SHP77 treated with DMSO at 0.1 percent for 48 hours (cell line): ENCODE data around the gene GRIK5.
"Not testable (repeated sequence)": the region's sequence is repeated elsewhere in the genome, so short reads cannot be mapped to it uniquely, and the experiment has no call there.

ENCODE experiments used
- DNase-seq: peaks from one replicate; lab custom pipeline; 2025; lab: John Stamatoyannopoulos, UW

GRIK5 gene

DNA sequence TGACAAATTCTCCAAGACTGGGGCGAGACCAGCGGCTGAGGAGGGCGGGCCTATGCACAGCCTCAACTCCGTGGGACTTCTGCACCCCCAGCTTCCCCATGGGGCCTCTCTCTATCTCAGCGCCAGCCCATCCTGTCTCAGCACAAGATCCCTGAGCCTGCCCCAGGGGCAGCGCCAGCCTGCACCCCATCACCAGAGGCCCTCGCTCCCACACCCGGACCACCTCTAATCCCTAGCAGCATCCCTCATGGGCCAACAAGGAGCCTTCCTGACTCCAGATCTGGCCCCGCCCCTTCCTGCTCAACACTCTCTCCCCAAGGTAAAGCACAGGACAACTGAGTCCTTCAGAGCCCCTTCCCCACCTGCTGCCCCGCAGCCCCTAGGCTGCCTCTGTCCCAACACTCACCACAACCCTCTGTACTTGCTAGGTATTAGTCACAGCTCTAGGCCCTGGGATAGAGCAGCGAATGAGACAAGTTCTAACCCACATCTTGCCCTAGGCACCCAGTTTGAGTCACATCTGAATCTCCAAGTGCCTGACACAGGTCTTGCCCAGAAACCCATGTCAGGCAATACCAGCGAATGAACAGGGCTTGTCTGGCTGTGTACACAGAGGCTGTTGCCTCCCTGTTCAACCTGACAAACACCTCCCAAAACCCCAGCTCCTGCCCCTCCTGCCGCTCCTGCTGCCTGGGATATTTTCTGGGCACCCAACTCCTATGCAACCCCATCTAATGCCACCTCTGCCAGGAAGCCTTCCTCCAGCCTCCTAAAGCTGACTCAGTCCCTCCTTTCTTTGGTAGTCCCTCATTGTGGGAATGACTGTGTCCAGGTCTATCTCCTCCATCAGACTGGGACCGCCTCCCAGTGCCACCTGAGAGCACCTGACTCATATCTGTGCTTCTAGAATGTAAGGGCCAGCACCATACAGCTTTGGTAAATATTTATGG lies 18.6 kb downstream of the GRIK5 start:
- DNase-seq, result no peak

DNA sequence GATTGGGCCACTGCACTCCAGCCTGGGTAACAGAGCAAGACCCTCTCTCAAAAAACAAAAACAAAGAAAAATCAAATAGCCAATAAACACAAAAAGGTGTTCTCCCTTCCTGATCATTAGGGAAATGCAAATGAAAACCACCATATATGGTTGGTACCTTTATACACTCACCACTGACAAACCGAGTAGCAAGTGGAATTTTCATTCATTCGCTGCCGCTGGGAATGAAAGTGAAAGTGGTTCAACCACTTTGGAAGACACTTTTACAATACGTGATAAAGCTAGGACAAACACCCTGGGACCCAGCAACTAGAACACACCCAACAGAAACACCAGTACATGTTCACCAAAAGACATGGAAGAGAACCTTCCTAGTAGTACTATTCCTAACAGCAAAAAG lies 21.0 kb downstream of the GRIK5 start:
- no peak for DNase-seq

DNA sequence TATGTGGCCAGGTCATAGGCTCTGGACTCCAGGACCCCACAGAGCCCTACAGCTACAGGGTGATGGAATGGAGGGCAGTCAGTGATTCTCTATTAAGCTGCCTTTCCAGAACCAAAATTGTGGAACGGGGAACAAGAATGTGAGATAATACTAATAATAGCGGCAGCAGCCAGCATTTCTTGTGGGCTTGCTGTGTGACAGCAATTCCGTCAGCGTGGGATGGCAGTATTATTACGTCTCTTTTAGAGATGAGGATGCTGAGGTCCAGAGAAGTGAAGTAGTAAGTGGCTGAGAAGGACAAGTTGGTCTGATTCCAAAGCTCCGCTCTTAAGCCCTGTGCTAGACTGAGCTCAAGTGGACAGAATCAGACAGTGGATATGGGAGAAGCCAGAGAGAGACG lies 24.4 kb downstream of the GRIK5 start:
- DNase-seq, result no peak

DNA sequence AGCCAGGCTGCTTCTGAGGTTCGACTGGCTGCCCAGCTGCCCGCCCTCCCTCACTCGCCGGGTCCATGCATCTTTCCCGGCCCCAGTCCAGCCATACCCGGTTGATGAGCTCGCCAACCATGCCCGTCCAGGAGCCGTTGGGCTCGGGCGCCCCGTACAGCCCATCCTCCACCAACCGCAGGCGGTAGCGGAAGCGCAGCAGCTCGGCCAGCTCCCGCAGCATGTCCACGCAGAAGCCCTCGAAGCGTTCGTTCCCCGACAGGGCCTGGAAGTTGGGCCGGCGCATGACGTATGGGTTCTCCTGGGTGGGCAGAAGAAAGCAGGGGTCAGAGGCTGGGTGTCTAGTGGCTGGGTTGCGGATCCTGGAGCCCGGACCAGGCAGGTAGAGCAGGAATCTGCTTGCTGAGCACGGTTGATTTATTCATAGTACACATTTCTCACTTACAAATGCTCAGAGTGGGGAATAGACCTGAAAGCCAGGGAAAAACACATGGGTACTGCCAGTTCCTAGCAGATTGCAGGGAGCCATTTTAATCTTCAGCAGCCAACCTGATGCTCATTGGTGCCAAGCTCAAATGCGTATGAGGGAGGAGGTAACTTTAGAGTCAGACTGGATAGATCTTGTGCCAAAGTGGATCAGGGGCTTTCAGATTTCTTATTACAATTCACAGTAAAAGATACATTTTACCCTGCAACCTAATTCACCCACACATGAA lies 27.4 kb downstream of the GRIK5 start:
- DNase-seq, result no peak

DNA sequence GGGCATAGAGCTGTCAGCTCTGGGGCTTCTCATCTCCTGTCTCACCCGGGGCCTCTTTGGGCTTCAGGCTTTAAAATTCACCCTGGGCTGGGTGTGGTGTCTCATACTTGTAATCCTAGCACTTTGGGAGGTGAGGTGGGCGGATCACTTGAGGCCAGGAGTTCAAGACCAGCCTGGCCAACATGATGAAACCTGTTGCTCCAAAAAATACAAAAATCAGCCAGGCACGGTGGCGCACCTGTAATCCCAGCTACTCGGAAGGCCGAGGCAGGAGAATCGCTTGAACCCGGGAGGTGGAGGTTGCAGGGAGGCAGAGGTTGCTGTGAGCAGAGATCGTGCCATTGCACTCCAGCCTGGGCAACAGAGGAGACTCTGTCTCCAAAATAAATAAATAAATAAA lies 29.5 kb downstream of the GRIK5 start:
- DNase-seq, result not testable (repeated sequence)

DNA sequence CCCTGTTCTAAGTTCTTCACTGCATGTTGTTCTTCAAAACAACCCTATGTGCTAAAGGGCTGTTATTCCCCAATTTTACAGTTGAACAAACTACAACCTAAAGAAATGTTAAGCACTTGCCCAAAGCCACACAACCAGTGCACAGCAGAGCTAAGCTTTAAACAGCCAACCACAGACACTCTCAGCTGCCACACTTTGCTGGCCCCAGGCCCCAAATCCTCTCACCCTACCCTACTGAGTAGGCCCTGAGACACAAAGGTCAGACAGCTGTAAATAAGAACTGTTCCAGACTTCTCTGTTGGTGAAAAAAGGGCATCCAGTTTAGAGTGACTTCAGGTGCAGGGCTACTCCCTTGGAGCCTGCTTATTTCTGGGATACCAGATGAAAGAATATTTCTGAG lies 30.0 kb downstream of the GRIK5 start:
- DNase-seq, result no peak

DNA sequence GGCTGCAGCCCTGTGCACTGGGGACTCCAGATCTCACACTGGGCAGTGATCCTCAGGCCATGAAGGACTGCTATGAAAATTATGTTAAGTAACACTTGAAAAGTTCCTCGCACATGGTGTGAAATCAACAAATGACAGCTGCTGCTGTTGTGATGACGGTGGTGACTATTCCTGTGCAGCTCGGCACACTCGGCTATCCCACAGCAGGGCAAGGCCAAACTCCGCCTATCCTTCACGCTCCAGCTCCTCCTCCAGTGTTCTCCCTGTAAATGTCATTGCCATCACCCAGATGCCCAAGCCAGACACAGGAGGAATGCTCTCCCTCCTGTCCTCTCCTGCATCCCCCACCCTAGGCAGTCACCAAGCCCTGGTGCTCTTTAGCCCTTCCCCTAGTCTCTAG lies 31.3 kb downstream of the GRIK5 start:
- peak; percentile 35 for DNase-seq

DNA sequence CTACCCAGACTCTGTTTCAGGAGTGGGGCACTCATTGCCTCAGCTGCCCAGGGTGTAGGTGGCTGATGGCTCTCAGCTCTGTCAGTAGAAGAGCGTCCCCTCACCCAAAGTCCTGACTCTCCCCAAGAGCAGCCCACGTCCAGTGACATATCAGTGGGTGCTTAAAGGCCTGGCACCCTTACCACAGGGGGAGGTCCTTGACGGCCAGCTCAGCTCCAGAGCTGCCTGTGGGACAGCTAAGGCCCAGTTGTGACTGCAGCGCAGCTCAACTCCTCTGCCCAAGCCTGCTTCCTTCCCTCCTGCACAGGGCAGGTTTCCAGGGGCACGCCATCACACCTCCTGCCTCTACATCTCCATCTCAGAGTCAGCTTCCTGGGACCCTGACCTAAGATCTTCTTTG lies 32.4 kb downstream of the GRIK5 start:
- DNase-seq, result no peak

DNA sequence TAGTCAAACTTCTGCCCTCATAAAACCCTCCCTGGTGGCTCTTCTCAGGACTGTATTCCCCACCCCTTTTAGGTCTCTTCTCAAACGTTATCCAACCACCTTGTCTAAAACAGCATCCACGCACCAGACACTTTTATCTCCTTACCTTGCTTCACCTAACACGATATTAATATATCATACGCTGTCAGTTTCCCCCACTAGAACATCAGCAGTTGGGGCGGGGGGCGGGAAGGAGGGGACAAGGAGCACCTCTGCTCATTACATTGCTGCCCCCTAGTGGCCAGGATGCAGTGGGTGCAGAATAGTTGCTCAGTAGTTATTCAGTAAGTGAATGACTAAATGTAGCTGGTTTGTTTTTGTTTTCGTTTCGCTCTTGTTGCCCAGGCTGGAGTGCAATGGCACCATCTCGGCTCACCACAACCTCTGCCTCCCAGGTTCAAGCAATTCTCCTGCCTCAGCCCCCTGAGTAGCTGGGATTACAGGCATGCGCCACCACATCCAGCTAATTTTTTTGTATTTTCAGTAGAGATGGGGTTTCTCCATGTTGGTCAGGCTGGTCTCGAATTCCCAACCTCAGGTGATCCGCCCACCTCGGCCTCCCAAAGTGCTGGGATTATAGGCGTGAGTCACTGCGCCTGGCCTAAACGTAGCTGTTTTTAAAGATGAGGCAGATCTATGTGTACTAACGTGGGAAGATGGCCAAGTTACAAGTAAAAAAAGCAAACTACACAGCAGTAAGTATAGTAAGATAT lies 35.2 kb downstream of the GRIK5 start:
- DNase-seq, result peak; percentile 28

DNA sequence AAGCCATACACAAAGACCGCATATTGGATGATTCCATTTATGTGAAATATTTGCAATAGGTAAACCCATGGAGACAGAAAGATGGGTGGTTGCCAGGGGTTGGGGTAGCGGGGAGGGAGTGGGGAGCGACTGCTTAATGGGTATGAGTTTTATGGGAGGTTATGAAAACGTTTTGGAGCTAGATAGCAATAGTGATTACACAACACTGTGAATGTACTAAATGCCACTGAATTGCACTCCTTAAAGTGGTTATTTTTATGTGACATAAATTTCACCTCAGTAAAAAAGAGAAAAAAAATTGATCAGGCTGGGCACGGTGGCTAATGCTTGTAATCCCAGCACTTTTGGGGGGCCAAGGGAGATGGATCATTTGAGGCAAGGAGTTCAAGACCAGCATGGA lies 36.6 kb downstream of the GRIK5 start:
- DNase-seq, result no peak

DNA sequence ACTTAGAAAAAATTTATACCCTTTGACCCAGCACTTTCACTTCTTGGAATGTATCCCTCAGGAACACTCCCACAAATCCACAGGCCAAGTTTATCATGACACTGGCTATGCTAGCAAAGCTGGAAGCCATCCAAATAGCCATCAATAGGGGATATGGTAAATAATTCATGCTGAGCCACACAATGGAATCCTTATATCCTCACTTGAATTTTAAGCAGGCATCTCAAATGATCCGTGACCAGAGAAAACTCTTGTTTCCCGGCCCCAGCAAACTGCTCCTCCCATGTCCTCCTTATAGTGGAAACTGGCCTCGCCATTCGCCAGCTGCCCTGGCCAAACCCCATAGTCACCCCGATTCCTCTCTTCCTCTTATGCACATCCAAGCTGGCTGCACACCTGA lies 37.6 kb downstream of the GRIK5 start:
- DNase-seq, result peak; percentile 64

DNA sequence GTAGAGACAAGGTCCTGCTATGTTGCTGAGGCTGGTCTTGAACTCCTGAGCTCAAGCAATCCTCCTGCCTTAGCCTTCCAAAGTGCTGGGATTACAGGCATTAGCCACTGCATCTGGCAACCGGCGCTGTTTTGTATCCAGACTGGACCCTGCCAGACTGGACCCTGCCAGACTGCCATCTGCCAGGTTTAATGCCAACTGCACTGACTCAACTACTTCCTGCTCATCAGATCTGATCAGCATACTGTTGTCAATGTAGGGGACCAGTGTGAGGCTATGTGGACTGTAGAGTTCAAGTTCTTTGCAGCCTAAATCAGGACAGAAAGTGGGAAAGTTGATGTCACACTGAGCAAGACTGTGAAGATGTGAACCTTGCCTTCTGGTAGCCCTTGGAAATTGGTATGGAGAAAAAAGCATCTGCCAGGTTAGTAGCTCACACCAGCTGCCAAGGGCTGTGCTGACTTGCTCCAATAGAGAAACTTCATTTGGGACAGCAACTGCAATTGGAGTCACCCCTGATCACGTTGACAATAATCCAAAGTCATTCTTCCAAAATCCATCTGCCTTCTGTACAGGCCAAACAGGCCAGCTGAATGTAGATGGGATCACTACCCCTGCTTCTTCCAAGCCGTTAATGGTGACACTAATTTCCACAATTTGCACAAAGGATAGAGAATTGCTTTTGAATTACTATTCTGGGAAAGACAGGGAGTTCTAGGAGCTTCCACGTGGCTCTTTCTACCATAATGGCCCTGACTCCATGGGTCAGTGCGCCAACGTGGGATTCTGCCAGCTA lies 39.2 kb downstream of the GRIK5 start:
- DNase-seq, result no peak

DNA sequence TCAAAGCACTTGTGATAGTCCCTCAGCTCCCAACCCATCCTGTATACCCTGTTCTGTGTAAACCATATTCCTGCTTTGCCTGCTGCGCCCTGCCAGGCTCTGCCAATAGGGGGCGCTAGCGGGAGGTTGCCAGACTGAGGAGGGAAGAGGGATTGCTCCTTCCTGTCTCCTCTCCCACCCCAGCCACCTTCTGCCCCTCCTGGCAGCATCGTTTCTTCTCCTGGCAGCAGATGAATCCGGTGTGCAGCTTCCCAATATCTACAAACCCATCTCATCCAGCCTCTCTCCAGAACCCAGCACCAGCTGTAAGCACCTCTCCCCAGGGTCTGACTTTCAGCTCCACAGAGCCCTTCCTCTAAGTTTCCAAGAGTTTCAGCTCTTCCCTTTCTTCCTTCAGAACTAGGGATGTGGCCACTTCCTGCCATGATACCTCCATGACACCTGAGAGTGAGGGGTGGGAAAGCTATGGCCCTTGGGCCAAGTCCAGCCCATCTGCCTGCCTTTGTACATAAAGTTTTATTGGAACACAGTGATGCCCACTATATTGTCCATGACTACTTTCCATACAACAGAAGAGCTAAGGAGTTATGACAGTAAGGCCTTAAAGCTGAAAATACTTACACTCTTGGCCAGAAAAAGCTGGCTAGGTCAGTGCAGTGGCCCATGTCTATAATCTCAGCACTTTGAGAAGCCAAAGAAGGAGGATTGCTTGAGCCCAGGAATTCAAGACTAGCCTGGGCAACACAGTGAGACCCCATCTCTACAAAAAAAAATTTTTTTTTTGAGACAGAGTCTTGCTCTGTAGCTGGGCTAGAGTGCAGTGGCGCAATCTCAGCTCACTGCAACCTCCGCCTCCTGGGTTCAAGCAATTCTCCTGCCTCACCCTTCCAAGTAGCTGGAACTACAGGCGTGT lies 41.4 kb downstream of the GRIK5 start:
- no peak for DNase-seq

DNA sequence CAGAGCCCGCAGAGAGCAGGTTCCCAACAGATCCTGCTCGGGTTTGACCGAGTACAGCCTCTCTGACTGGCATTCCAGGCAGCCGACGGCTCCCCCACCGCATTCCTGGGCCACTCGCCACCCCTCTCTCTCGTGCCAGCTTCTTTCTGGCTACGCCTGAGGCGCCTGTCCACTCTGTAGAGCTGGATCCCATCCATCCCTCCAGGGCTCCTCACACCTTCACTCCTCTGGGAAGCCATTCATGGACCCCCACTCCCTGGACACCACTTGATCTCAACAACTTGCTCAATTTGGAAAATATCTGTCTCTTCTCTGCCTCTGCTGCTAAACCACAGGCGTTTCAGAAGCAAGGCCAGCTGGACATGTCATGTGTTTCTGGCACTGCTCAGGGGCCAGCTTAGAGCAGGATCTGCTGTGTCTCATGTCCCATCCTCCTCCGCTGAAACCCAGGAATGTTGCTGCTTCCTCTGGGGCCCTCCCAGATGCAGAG lies 45.3 kb downstream of the GRIK5 start:
- DNase-seq, result no peak

DNA sequence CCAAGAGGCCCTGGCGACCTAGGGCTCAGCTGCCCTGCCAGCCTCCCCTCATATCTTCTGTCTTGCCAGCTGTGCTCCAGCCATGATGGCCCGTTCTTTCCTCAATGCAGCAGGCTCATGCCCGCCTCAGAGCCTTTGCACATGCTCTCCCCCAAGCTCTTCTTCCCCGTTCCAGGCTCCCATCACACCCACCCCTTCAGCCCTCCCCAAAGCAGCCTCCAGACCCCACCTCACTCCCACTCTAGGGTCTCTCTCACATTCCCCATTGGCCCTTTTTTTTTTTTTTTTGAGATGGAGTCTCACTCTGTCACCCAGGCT lies 46.1 kb downstream of the GRIK5 start:
- DNase-seq, result no peak

DNA sequence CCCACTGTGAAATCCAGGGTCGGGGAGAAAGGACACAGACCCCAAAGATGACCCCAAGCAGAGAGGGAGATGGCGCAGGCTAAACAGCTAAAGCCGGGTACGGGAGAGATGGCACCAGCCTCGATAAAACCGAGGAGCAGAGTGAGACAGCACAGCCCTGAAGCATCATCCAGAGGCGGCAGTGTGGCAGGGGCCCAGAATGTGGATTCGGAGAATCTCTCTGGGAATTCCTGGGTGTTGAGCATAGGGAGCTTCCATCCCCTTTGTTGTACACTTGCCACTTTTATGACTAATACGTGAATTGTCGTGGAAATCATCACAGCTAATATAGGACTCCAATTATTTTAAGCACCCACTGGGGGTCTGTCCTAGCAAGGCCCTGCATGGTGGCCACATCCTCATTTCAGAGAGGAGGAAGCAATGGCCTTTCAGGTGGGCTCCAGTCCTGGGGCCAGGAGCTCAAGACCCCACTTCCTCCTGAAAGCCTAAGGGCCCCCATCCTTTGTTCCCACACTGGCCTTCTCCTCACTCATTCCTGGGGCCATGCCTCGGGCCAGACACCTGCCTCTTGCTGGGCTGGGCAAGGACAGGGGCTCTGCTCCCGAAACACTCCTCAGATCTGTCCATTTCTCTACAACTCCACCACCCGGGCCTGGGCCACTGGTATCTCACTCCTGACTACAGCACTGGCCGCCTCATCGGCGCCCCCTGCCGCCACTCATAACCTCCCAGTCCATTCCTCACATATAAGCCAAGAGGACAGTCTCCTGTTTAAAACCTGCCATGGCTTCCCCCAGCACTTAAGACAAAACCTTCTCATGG lies 46.7 kb downstream of the GRIK5 start:
- no peak for DNase-seq

DNA sequence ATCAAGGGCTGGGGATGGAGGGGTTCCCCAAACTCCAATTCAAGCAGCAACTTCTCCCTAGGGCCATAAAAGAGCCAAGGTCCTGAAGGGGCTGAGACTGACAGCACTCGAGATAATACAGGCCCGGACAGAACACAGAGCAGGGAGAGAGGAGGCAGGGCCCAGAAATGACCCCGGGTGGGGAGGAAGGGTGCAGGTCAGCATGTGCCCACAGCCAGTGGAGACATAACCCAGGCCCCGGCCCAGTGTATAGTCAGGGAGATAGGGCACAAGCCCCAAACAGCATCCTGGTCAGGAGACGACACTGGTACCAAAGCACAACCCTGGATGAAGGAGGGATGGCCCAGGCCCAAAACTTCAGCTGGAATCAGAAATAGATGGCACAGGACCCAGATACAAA lies 47.4 kb downstream of the GRIK5 start:
- no peak for DNase-seq

DNA sequence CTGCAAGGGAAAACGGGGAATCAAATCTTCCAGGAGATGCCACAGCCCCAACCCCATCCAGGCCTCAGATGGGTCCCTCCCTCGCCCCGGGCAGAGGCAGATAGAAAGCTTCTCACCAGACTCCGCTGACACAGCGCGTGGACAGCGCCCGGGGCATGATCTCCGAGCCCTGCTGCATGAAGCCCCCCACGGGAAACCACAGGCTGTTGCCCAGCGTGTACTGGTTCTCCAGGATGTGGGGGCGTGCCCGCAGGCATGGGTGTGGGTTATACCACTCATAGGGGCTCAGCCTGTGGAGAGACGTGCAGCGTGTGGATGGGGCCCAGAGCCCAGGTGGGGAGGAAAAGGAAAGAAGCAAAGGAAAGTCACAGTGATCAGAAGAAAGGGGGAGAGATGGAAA lies 48.8 kb downstream of the GRIK5 start:
- DNase-seq, result no peak

DNA sequence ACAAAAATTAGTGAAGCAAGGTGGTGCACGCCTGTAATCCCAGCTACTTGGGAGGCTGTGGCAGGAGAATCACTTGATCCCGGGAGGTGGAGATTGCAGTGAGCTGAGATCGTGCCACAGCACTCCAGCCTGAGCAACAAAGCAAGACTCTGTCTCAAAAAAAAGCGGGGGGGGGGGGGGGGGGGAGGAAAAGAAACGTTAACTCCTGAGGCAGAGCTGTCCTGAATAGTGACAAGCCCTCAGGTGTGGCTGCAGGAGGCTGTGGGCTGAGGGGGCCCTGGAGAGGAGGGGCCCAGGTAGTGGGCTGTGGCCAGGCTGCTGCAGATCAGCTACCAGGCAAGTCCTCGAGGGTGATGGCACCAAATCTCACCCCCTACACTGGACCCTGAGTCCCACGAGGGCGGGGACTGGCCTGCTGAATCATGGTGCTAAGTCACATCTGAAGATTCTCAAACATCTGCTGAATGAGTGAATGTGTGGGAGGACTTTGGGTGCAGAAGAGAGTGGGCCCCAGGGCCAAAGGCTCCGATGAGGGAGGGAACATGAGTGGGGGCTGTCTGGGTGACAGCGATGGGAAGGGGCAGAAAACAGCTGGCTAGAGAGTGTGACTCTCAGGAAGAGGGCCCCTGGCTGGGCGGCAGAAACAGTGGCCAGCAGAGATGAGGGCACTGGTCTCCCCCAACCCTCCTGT lies 51.4 kb downstream of the GRIK5 start:
- no peak for DNase-seq
